T47D (cell line): ENCODE data around the gene GLIS1.
"Not testable (repeated sequence)": the region's sequence is repeated elsewhere in the genome, so short reads cannot be mapped to it uniquely, and the experiment has no call there.

Experiments used
- DNase-seq, 2 experiments: peaks; one replicate each; pipeline versions ENCODE4 v3.0.0 to v3.0.0-alpha.2; 2011 to 2012; ENCODE audit warnings: low read depth in 1 of 2, low spot score in 1 of 2
- JUND ChIP-seq: IDR thresholded peaks from 2 replicates; pipeline ENCODE4 v1.6.1; 2012; ENCODE audit warnings: low read depth
- in situ Hi-C: cut with HindIII; loops from 2 replicates; pipeline ENCODE4 v1.10.0; 2016; ENCODE audit warnings: low sequenced_read_pairs, low pct_unique_long_range_greater_than_20kb

GLIS1 gene

DNA sequence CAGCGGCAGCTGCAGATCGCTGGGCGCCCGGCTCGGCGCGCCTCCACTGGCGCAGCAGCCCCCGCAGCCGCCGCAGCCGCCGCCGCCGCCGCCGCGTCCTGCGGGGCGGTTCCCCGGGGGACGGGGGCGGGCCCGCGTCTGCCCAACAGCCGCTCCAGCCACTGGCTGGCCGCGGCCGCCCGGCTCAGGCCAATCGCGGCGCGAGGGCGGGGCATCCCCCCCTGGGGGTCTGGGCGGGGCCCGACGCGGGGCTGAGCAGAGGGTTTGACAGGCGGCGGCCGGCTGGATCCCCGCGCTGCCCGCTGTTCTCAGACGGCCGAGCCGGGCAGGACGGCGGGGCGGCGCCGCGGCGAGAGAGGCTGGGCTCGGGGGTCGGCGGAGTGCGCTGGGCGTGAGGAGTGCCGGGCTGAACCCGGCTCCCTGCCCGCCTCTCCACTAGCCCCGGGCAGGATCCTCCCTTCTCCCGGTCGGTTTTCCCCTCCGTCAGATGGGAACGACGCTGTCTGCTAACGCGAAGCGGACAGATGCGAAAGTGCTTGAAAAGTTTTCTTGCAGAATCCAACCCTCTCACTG lies at the start of gene GLIS1:
Gene GLIS1, minus strand, starts transcription at position 56 of the 573 bp plus-strand sequence. CDS start 1,100 bp downstream, outside the sequence.
- TF ChIP-seq JUND: no peak
- DNase-seq: peak; percentile 84 to 94
- in situ Hi-C loops: no loop called here

DNA sequence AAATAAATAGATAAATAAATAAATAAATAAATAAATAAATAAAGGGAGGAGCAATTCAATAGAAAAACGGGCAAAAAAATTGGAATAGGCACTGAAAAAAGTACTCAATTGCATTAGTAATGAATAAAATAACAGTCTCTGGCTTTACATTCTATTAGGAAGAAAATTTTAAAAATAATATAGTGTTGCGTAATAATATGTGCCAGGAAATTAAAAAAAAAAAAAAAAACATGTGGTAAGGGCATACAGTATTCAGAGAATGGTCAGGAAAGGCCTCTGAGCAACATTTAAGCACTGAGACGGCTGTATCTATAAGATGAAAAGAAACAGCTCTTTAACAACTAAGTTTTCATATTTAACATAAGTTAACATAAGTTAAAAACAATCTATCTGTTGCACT lies 48.7 kb upstream of the GLIS1 start:
- DNase-seq: no peak
- TF ChIP-seq JUND: no peak
- in situ Hi-C loops: no loop called here

DNA sequence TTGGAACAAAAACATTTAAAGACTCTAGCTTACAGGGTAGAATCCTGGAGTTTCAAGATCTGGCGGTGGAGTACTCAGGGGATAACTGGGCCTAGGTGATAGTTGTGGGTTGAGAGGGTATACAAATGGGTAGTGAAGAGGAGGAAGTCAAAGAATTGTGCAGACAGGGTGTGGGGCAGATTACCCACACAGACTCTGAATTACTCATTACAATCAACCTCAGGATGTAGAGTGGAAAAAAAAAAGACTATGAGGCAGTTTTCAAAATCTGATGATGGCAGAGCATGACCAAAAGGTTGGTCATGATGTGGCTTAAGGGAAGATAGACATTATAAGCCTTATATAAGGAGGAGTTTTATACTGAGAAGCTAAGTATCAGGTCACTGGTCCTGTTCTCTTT lies 44.1 kb upstream of the GLIS1 start:
- no peak for TF ChIP-seq JUND
- in situ Hi-C loops: no loop called here
- DNase-seq: no peak

DNA sequence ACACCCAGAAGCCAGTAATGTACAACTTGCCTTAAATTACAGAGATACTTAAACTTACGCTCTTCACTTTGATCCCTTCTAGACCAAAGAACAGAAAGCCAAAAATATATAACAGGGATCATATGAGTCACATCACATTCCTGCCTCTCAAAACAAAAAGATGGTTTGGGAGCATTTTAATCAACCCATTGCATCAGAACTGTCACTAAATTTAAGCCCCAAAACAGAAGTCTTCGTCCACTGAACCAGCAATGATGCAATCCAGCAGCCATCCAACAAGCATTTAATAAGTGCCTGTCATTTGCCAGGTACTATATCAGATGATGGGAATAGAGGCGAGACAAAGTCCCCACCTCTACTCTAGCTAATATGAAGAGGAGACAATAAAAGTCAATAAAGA lies 42.7 kb upstream of the GLIS1 start:
- no peak for DNase-seq
- no peak for TF ChIP-seq JUND
- in situ Hi-C loops: no loop called here

DNA sequence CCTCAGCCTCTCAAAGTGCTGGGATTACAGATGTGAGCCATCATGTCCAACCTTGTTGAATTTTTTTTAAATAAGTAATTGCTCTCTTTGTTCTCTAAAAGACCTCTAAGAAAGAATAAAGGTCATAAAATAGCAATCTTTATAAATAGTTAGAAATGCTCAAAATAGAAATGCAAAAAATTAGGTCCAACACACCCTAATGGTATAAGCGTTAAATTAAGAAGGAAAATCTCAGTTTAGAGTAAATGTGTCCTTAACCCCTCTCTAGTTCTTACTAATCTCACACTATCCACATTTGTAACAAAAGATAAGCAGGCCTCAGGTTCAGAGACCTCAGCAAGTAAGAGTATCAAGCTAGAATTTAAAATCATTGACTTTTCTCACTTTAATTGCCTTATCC lies 38.3 kb upstream of the GLIS1 start:
- TF ChIP-seq JUND: no peak
- in situ Hi-C loops: no loop called here
- DNase-seq: no peak

DNA sequence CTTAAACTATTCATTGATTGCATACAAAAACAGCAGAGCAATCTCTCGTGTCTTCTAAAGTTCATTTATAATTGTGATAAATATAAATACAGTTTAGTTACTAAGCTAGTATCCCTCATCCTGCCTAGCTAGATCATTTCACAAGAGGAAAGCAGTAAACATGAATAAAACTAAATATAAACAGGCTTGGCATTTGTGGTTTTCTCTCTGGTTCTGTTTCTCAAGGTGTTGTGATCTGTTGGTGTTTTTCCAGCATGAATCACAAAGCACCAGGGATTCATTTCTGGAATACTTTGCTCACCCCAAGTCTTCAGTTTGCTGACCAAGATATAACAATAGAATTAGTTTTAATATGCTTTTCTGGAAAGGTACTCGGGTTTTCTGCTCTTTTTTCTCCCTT lies 32.7 kb upstream of the GLIS1 start:
- DNase-seq: no peak
- no peak for TF ChIP-seq JUND
- in situ Hi-C loops: no loop called here

DNA sequence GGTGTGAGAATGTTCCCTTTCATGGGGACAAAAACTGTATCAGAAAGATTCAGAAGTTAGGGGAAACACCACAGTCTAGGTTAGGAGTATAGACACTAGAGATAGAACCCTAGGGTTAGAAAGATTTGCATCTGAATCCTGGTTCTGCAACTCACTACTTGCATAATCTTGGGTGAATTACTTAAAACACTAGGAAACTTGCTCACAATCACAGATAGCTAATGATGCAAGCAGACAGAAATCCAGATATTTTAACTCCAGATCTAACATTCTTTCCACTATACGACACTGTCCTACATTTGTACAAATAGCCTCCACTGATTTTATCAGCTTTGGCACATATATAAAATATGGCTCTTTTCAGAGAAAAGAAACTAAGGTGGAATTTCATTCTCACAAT lies 30.8 kb upstream of the GLIS1 start:
- DNase-seq: no peak
- in situ Hi-C loops: no loop called here
- no peak for TF ChIP-seq JUND

DNA sequence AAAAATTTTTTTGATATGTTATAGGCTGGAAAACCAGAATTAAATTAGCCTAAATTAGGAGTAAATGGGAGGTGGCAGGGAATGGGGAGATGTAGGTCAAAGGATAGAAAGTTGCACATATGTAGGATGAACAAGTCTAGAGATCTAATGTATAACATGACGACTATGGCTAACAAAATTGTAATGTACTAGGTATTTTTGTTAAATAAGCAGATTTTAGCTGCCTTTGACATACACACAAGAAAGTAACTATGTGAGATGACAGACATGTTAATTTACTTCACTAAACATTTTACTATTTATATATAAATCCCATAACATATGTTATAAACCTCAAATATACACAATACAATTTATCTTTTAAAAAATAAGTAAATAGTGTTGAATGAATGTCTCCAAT lies 30.2 kb upstream of the GLIS1 start:
- DNase-seq: no peak
- in situ Hi-C loops: no loop called here
- TF ChIP-seq JUND: no peak

DNA sequence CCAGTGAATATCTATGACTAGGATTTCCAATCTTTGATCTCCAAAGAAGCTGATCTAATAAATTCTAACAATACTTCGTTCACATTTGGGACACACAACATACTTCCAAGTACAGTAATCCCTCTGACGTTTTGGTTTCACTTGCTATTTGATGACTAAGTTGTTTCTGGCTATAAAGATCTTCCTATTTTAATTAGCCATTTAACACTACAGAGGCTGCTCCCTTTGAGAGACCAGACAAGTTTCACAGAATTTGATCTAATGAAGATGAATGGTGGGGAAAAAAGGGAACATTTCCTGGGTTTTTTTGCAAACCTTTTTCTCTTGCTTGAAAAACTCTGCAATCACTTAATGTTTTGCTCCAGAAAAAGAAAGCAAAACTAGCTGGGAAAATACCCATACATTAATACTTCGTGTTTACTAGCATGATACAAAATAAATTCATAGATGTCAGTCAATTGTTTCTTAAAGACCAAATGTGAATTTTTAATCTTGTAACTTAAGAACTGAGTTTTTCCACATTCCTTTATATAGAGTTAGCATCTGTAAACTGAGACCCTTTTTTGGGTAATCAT lies 28.0 kb upstream of the GLIS1 start:
- no peak for TF ChIP-seq JUND
- in situ Hi-C loops: no loop called here
- no peak for DNase-seq

DNA sequence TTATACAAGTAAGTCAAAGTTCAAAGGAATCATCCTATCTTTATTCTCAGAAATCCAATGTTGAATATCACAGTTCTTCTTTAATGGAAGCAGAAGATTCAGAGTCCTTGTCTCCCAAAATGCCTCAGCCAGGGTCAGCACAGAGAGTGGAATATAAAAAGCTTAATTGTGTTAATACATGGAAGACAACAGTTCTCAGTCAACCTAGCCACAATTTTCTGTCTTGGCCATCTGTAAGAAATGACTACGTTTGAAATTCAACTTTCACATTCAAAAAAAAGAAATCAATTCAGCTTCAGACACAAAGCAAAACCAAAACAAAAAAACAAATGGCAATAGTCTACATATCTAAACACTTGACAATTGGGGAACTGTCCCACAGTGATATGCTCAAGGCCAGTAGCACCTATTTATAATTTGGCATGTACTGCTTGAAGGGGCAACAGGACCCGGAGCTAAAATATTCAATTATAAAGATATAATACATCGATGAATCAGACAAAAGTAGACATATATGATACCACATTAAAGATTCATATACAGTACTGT lies 27.3 kb upstream of the GLIS1 start:
- in situ Hi-C loops: no loop called here
- no peak for TF ChIP-seq JUND
- no peak for DNase-seq

DNA sequence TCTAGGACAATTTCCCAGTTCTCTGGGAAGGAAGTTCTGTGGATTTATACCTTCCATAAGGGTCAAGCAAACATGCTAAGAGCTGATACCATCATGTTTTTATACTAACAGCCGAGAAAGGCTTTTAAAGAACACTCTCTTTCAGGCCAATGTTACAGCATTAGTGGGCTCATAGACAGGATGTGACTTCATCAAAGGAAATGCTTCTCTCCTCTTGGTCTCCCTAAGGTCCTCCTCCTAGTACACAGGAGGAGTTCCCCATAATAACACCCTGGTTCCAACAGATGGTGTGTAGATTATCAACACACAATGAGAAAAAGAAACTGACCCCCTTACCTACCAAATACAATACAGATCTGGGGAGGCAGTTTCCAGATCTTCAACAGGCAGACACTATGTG lies 26.7 kb upstream of the GLIS1 start:
- in situ Hi-C loops: no loop called here
- no peak for TF ChIP-seq JUND
- DNase-seq: no peak

DNA sequence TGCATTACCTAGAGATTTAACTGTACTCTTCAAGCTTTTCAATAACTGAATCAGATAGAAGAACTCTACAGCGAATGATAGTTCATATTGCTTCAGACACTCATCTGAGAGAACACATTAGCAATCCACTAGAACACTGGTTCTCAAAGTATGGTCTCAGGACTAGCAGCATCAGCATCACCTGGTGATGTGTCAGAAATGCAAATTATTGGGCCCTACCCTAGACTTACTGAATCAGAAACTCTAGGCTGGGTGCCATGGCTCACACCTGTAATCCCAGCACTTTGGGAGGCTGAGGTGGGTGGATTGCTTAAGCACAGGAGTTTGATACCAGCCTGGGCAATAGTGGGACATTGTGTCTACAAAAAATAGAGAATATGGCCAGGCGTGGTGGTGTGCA lies 24.9 kb upstream of the GLIS1 start:
- DNase-seq: no peak
- in situ Hi-C loops: no loop called here
- TF ChIP-seq JUND: no peak

DNA sequence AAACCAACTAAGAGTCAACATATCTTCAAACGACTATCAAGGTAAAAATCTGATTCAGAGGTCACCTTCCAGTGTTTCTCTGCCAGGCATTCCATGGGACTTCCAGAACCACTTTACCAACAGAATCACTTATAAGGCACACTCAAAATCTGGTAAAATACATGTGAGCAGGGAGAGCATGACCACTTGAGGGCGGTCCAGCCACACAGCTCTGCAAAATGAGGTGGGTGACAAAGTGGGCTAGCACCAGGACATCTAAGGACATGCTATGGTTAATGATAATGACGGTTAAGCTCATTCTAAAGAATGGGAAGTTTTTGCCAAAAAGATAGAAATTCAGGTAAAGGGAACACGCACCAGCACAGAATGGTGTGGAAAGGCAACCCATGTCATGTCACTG lies 24.5 kb upstream of the GLIS1 start:
- in situ Hi-C loops: no loop called here
- DNase-seq: no peak
- no peak for TF ChIP-seq JUND

DNA sequence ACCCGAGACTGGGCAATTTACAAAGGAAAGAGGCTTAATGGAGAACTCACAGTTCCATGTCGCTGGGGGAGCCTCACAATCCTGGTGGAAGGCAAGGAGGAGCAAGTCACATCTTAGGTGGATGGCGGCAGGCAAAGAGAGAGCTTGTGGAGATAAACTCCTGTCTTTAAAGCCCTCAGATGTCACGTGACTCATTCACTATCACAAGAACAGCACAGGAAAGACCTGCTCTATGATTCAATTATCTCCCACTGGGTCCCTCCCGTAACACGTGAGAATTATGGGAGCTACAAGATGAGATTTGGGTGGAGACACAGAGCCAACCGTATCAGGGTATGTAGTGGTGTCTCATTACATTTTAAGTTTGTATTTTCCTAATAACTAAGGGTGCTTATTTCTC lies 21.5 kb upstream of the GLIS1 start:
- in situ Hi-C loops, DNase-seq: not testable (repeated sequence)
